ENCODE measurements around the gene PIP4K2A. TPM values are rescaled to one million over a fixed set of nuclear protein-coding genes. Genes with fewer than 3 reads are reported as not detected.

Gene PIP4K2A
- total and polyA plus RNA-seq, 2 of the 13 experiments (the other 11 are each of a cell fraction or from before 2014, with no cell fraction given), result 9.1 to 22.6 TPM

GRCh38 chr10:22761569-22762220, 47.3 kb upstream of the PIP4K2A start:
- 68% methylated on average over 1 of the region's 1 CpG for WGBS (ENCODE audit: low lambda C conversion rate)
- Histone ChIP-seq H3K9ac (ENCODE audit: insufficient read depth, low read depth, low read length) (no peak overlapping the region), H3K4me2 (ENCODE audit: low read depth, low read length) (no peak overlapping the region), H3K27ac (ENCODE audit: extremely low read length, insufficient read depth, low read length) (no peak overlapping the region), H3K36me3 (replicated peaks in 1 of 2; ENCODE audit: control insufficient read depth in 1 of 2, insufficient read depth in 2 of 2, low read length in 2 of 2) (no peaks in the 10 kb centered on the region), H3K79me2 (ENCODE audit: insufficient read depth, low read length) (no peaks in the 10 kb centered on the region), H4K20me1 (ENCODE audit: insufficient read depth, low read length) (no peaks in the 10 kb centered on the region), H3K4me1 (ENCODE audit: insufficient read depth, low read length) (peaks cover 13% of the 10 kb centered on the region), H3K9me3 (ENCODE audit: low read length) (no peaks in the 10 kb centered on the region), H3K4me3 (replicated peaks in 1 of 3; ENCODE audit: insufficient read depth in 1 of 3, low read depth in 2 of 3, low read length in 3 of 3) (no peak overlapping the region), H3K27me3 (ENCODE audit: control insufficient read depth in 1 of 2, insufficient read depth in 2 of 2, low read length in 2 of 2) (no peaks in the 10 kb centered on the region; a peak in 1 of 5 replicates), H2AFZ (ENCODE audit: low read length) (no peak overlapping the region)
- no peak for DNase-seq (ENCODE audit: low spot score)
- ChIA-PET POLR2A (no interaction called here), CTCF (ENCODE audit: low intra/inter-chr PET ratio, low total read pairs) (no interaction called here)
- intact Hi-C loops (cut with micrococcal nuclease; ENCODE audit: unreplicated experiment), result no loop called here
- TF ChIP-seq TSC22D2 (CRISPR knock-in tag; IDR thresholded peaks at IDR 0.05; ENCODE audit: borderline replicate concordance) (no peak), ZNF619 (CRISPR knock-in tag; IDR thresholded peaks at IDR 0.05) (no peak), ZNF484 (CRISPR knock-in tag; IDR thresholded peaks at IDR 0.05; ENCODE audit: borderline replicate concordance, low read depth) (no peak), HMGA1 (CRISPR knock-in tag; conservative IDR thresholded peaks at IDR 0.05) (no peak), GTF3A (CRISPR knock-in tag; conservative IDR thresholded peaks at IDR 0.05) (no peak)
- TF ChIP-seq, protein P1, sequence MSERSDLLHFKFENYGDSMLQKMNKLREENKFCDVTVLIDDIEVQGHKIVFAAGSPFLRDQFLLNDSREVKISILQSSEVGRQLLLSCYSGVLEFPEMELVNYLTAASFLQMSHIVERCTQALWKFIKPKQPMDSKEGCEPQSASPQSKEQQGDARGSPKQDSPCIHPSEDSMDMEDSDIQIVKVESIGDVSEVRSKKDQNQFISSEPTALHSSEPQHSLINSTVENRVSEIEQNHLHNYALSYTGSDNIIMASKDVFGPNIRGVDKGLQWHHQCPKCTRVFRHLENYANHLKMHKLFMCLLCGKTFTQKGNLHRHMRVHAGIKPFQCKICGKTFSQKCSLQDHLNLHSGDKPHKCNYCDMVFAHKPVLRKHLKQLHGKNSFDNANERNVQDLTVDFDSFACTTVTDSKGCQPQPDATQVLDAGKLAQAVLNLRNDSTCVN (CRISPR knock-in tag; IDR thresholded peaks at IDR 0.05; ENCODE audit: borderline replicate concordance), result no peak
- TF ChIP-seq, protein P2, sequence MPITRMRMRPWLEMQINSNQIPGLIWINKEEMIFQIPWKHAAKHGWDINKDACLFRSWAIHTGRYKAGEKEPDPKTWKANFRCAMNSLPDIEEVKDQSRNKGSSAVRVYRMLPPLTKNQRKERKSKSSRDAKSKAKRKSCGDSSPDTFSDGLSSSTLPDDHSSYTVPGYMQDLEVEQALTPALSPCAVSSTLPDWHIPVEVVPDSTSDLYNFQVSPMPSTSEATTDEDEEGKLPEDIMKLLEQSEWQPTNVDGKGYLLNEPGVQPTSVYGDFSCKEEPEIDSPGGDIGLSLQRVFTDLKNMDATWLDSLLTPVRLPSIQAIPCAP (CRISPR knock-in tag; IDR thresholded peaks at IDR 0.05; ENCODE audit: low read depth), result no peak
- ATAC-seq, result no peak
- in situ Hi-C loops (cut with HindIII; ENCODE audit: extremely low pct_ligation_motif_present, low pct_unique_long_range_greater_than_20kb), result no loop called here
- FAIRE-seq, result no peak
- no TSS peak for BruUV-seq (replicated peaks)
